ENCODE results near the gene ARMC9.

GRCh38 chr2:231342061-231342711, 143.8 kb downstream of the ARMC9 start:
- no peak for TF ChIP-seq CTCF (IDR thresholded peaks at IDR 0.05; ENCODE audit: extremely low read depth in 1 of 2, insufficient read depth in 1 of 2, low read depth in 1 of 2, low read length in 2 of 2)
- no peak for TF ChIP-seq POLR2A (IDR thresholded peaks at IDR 0.05; ENCODE audit: low read depth, low read length)
- no peak for TF ChIP-seq EZH2 (IDR thresholded peaks at IDR 0.05; ENCODE audit: borderline replicate concordance, low read depth, low read length, severe bottlenecking)
- no peak for TF ChIP-seq POLR2AphosphoS5 (IDR thresholded peaks at IDR 0.05; ENCODE audit: insufficient read depth, low read depth, low read length)
- no peak for TF ChIP-seq JUN (IDR thresholded peaks at IDR 0.05; ENCODE audit: borderline replicate concordance, insufficient read depth, insufficient read length, low read depth)

Measured in endothelial cell of umbilical vein (primary cell).